HL-60 (cell line): ENCODE measurements around the gene UBXN4.

Experiments
- DNase-seq, 2 experiments: peaks; one replicate each; pipeline ENCODE4 v3.0.0-alpha.2; 2010 to 2020; ENCODE audit warnings: low read depth in 1 of 2, low spot score in 1 of 2
- H3K27ac ChIP-seq: fragments of 250-450 bp; sonication (Bioruptor Pico); replicated peaks from 2 replicates; pipeline ENCODE4 v1.5.1; 2020; ENCODE audit warnings: mild to moderate bottlenecking, moderate library complexity
- H3K27me3 ChIP-seq: fragments of 250-450 bp; sonication (Bioruptor Pico); 2 replicates; pipeline ENCODE4 v1.5.1; 2021; ENCODE audit warnings: mild to moderate bottlenecking, moderate library complexity; ENCODE audit not compliant: insufficient read depth, poor library complexity, severe bottlenecking
- H3K4me3 ChIP-seq: replicated peaks from 2 replicates; pipeline ENCODE4 v1.5.1; 2011; ENCODE audit warnings: mild to moderate bottlenecking, control low read depth, low read length; ENCODE audit not compliant: insufficient read depth
- CTCF ChIP-seq: IDR thresholded peaks from one replicate; pipeline ENCODE4 v1.5.1; 2011; ENCODE audit warnings: low read length, control low read depth, inconsistent platforms; ENCODE audit not compliant: insufficient read depth
- GABPA ChIP-seq: IDR thresholded peaks from 2 replicates; pipeline ENCODE4 v1.6.1; 2012; ENCODE audit warnings: low read depth
- POLR2AphosphoS5 ChIP-seq: IDR thresholded peaks from 2 replicates; pipeline ENCODE4 v1.6.1; 2012; ENCODE audit warnings: low read depth
- REST ChIP-seq: IDR thresholded peaks from 2 replicates; pipeline ENCODE4 v1.6.1; 2012; ENCODE audit warnings: low read depth; ENCODE audit not compliant: insufficient replicate concordance
- SPI1 ChIP-seq: IDR thresholded peaks from 2 replicates; pipeline ENCODE4 v1.6.1; 2012; ENCODE audit warnings: low read depth, mild to moderate bottlenecking, borderline replicate concordance

Gene UBXN4

GRCh38 chr2:135796606-135797005 lies 55.0 kb downstream of the UBXN4 start:
- Histone ChIP-seq H3K27me3 (no peaks in the 10 kb centered on the region), H3K27ac (no peak overlapping the region), H3K4me3 (no peak overlapping the region)
- TF ChIP-seq SPI1 = no peak
- no peak for TF ChIP-seq POLR2AphosphoS5
- no peak for TF ChIP-seq CTCF
- TF ChIP-seq GABPA = no peak
- TF ChIP-seq REST = no peak
- DNase-seq = no peak

GRCh38 chr2:135797497-135798274 lies 56.0 kb downstream of the UBXN4 start:
- TF ChIP-seq CTCF (peak; percentile 97), REST (no peak)
- H3K27me3 ChIP-seq = no peaks in the 10 kb centered on the region
- peak; percentile 79 to 85 for DNase-seq
- no peak overlapping the region for H3K4me3 ChIP-seq
- H3K27ac ChIP-seq = no peak overlapping the region

- TF ChIP-seq REST (no peak), SPI1 (peak; percentile 89)
- Histone ChIP-seq H3K27ac (no peak overlapping the region), H3K4me3 (no peak overlapping the region), H3K27me3 (no peaks in the 10 kb centered on the region)
- DNase-seq = peak in 1 of 2 experiments; percentile 35
These were observed 56.6 kb downstream of the UBXN4 start for GRCh38 chr2:135798275-135798705.
